K562 (cell line): ENCODE data around the gene FKBP1B. TPM values are rescaled to one million over a fixed set of nuclear protein-coding genes. Genes with fewer than 3 reads are reported as not detected.
"Not testable (repeated sequence)": the region's sequence is repeated elsewhere in the genome, so short reads cannot be mapped to it uniquely, and the experiment has no call there.

Experiments
- ATAC-seq: fragments of 200-7000 bp; cut with Tn5 transposase; 3 replicates; pipeline ENCODE4 v1.9.1; 2020; ENCODE audit warnings: moderate library complexity
- BruUV-seq: library from RNA; stranded (reverse); fragments of 400-500 nt; replicated peaks from 2 replicates; lab custom pipeline; 2021; lab: Mats Ljungman, UMichigan
- CTCF ChIA-PET: fragments of 300-600 bp; formaldehyde crosslinking; extraction: SDS; loops from one replicate; lab custom pipeline; 2021; ENCODE audit warnings: low intra/inter-chr PET ratio; lab: Yijun Ruan, JAX
- POLR2A ChIA-PET: fragments of 300-600, 350-650 bp; sonication (Branson Sonifier 250); formaldehyde crosslinking; extraction: SDS; loops from one replicate; lab custom pipeline; 2021; ENCODE audit warnings: antibody characterized with exemption, inconsistent platforms; lab: Yijun Ruan, JAX
- DNase-seq, 4 experiments: peaks; one replicate each; pipeline versions ENCODE4 v3.0.0 to v3.0.0-alpha.2; 2011 to 2018; ENCODE audit warnings: low spot score in 3 of 4, mixed read lengths in 3 of 4; ENCODE audit errors: extremely low read depth in 1 of 4
- FAIRE-seq: peaks from 2 replicates; lab custom pipeline; 2011; peaks lifted over from hg19 to GRCh38; lab: Jason Lieb, UNC
- H2AFZ ChIP-seq: 2 replicates; pipeline ENCODE4 v1.6.0; 2011; ENCODE audit warnings: low read depth, low read length, control low read depth, inconsistent platforms
- H3K27ac ChIP-seq: fragments of 200-600 bp; 3 replicates; pipeline ENCODE4 v1.8.0; 2011; ENCODE audit warnings: low read depth, mild to moderate bottlenecking, control low read depth, inconsistent platforms, low read length, moderate library complexity, mixed read lengths; ENCODE audit errors: extremely low read depth
- H3K27me3 ChIP-seq, 2 experiments: fragments of 300-600 bp in 1 of 2; 2 replicates in 1 of 2; 3 replicates in 1 of 2; pipeline versions ENCODE4 v1.6.0 to v1.8.0; 2011; ENCODE audit warnings: inconsistent platforms in 2 of 2, low read length in 2 of 2, mild to moderate bottlenecking in 1 of 2, mixed read lengths in 1 of 2, moderate library complexity in 1 of 2; ENCODE audit not compliant: control insufficient read depth in 2 of 2, insufficient read depth in 2 of 2
- H3K36me3 ChIP-seq: fragments of 300-600 bp; 3 replicates; pipeline ENCODE4 v1.8.0; 2011; ENCODE audit warnings: mild to moderate bottlenecking, low read length, inconsistent platforms; ENCODE audit not compliant: control insufficient read depth, insufficient read depth
- H3K4me1 ChIP-seq, 2 experiments: fragments of 200-600 bp in 1 of 2; replicated peaks in 1 of 2; 2 replicates in 1 of 2; 3 replicates in 1 of 2; pipeline versions ENCODE4 v1.5.1 to v1.8.0; 2011; ENCODE audit warnings: inconsistent platforms in 2 of 2, low read length in 2 of 2, mild to moderate bottlenecking in 1 of 2, mixed read lengths in 1 of 2, moderate library complexity in 1 of 2; ENCODE audit not compliant: control insufficient read depth in 2 of 2, insufficient read depth in 2 of 2
- H3K4me2 ChIP-seq: 2 replicates; pipeline ENCODE4 v1.6.1; 2011; ENCODE audit warnings: low read length, control low read depth, inconsistent platforms, mixed read lengths; ENCODE audit not compliant: insufficient read depth
- H3K4me3 ChIP-seq: fragments of 200-600 bp; sonication (generic), shearing (Covaris generic); 2 replicates; pipeline ENCODE4 v1.5.1; 2016; ENCODE audit warnings: control low read depth, inconsistent platforms
- H3K79me2 ChIP-seq: fragments of 200-600 bp; 3 replicates; pipeline ENCODE4 v1.8.0; 2011; ENCODE audit warnings: low read length, inconsistent platforms; ENCODE audit not compliant: control insufficient read depth, insufficient read depth
- H3K9ac ChIP-seq, 2 experiments: 2 replicates each; pipeline versions ENCODE4 v1.6.0 to v1.6.1; 2011; ENCODE audit warnings: low read depth in 2 of 2, low read length in 2 of 2, control low read depth in 1 of 2, inconsistent platforms in 1 of 2, mild to moderate bottlenecking in 1 of 2, mixed read lengths in 1 of 2; ENCODE audit not compliant: insufficient read depth in 1 of 2
- H3K9me1 ChIP-seq: one replicate; pipeline ENCODE4 v1.6.0; 2011; ENCODE audit warnings: inconsistent platforms, mild to moderate bottlenecking, low read length, moderate library complexity; ENCODE audit not compliant: control insufficient read depth, insufficient read depth
- H3K9me3 ChIP-seq: replicated peaks from 2 replicates; pipeline ENCODE4 v1.5.1; 2011; ENCODE audit warnings: low read depth, low read length, inconsistent platforms; ENCODE audit not compliant: control insufficient read depth, insufficient read depth
- H4K20me1 ChIP-seq: replicated peaks from 2 replicates; pipeline ENCODE4 v1.6.1; 2011; ENCODE audit warnings: low read length, inconsistent platforms, mixed read lengths; ENCODE audit not compliant: control insufficient read depth, insufficient read depth
- AFF1 ChIP-seq, 2 experiments: fragments of 450-650 bp; IDR thresholded peaks; 2 replicates each; pipeline ENCODE4 v1.6.1; 2018; ENCODE audit warnings: mild to moderate bottlenecking in 2 of 2, low read depth in 1 of 2; ENCODE audit not compliant: partially characterized antibody in 2 of 2
- WGBS: fragments of 100-300 bp; shearing (Covaris generic); methylation state at CpG from one replicate; pipeline ENCODE4 v1.1.6; 2016; ENCODE audit warnings: low coverage, mixed read lengths; ENCODE audit not compliant: insufficient coverage; ENCODE audit errors: missing lambda C conversion rate; 5-methylcytosine and 5-hydroxymethylcytosine counted together
- in situ Hi-C: fragments of 300-500 bp; cut with MboI; formaldehyde crosslinking; loops from 4 replicates; pipeline ENCODE4 v1.15.0; 2018; ENCODE audit warnings: inconsistent platforms, mixed read lengths
- intact Hi-C: fragments of 100-400 bp; cut with micrococcal nuclease; formaldehyde crosslinking; loops from 2 replicates; pipeline ENCODE4 v1.14.2; 2022
- polyA plus RNA-seq, 8 experiments: library from polyadenylated mRNA; depleted of rRNA in 4 of 8; stranded (reverse) in 5 of 8; unstranded in 3 of 8; fragments of >200 nt; fragmentation: Nextera tagmentation in 2 of 8; fragmentation: Illumina TruSeq in 1 of 8; extraction: Ambion mirVana in 2 of 8; extraction: Trizol in 1 of 8; gene quantifications; 2 replicates each; pipeline versions ENCODE4 v1.2.1 to v1.2.3, GENCODE V29; 2011 to 2014; ENCODE audit warnings: inconsistent platforms in 1 of 8, missing spikeins in 1 of 8
- total RNA-seq, 7 experiments: library from RNA; depleted of rRNA in 6 of 7; stranded (reverse); fragments of >200 nt in 6 of 7; fragmentation: Illumina TruSeq in 2 of 7; extraction: Trizol in 2 of 7; gene quantifications; 2 replicates each; pipeline versions ENCODE4 v1.2.1 to v1.2.3, GENCODE V29; 2011 to 2021; ENCODE audit warnings: low replicate concordance in 1 of 7

Gene FKBP1B
- total and polyA plus RNA-seq, 9 of the 15 experiments (the other 6 are each of a cell fraction or from before 2014, with no cell fraction given), result 0.58 to 9.4 (median 1.6) TPM

- H3K4me3 ChIP-seq, H3K9ac ChIP-seq, BruUV-seq, ATAC-seq, FAIRE-seq, H3K36me3 ChIP-seq, H3K79me2 ChIP-seq, POLR2A ChIA-PET, in situ Hi-C loops, H4K20me1 ChIP-seq, H3K27me3 ChIP-seq, intact Hi-C loops, H3K27ac ChIP-seq, CTCF ChIA-PET, H2AFZ ChIP-seq, H3K9me1 ChIP-seq, H3K4me2 ChIP-seq, H3K9me3 ChIP-seq, DNase-seq: not testable (repeated sequence)
- peak in 1 of 2 experiments; percentile 94 for TF ChIP-seq AFF1 (IDR thresholded peaks at IDR 0.05; ENCODE audit: low read depth in 1 of 2, partially characterized antibody in 2 of 2)
- WGBS, result 67% methylated on average over 1 of the region's 1 CpG
- peaks cover 4 to 14% of the 10 kb centered on the region in 2 experiments; a peak in 3 of 5 replicates for H3K4me1 ChIP-seq
Measured at GRCh38 chr2:24109431-24109830, 59.9 kb downstream of the FKBP1B start.
